Peyer's patch (tissue), 4 donors: Measurements from ENCODE around the gene OR4F6. TPM values are rescaled to one million over a fixed set of nuclear protein-coding genes. Genes with fewer than 3 reads are reported as not detected.

Experiments
- DNase-seq, 3 donors: peaks; one replicate each; pipeline ENCODE4 v3.0.0-alpha.2; 2017 to 2019
- H3K27ac ChIP-seq, 4 donors: fragments of 200-600 bp; sonication (generic); one replicate each; pipeline ENCODE4 v1.5.1; 2016 to 2019
- H3K27me3 ChIP-seq, 2 donors: fragments of 200-600 bp; sonication (generic); one replicate each; pipeline ENCODE4 v1.5.1; 2019
- H3K36me3 ChIP-seq, 3 donors: fragments of 200-600 bp; sonication (generic); one replicate each; pipeline ENCODE4 v1.5.1; 2016 to 2019
- H3K4me1 ChIP-seq, 4 donors: fragments of 200-600 bp; sonication (generic); one replicate each; pipeline ENCODE4 v1.5.1; 2016 to 2019
- H3K4me3 ChIP-seq, 4 donors: fragments of 200-600 bp; sonication (generic); 1 replicate in 3 of 4; 2 replicates in 1 of 4; pipeline ENCODE4 v1.5.1; 2016 to 2019; ENCODE audit warnings: mild to moderate bottlenecking in 1 of 4
- H3K9me3 ChIP-seq, 4 donors: fragments of 200-600 bp; sonication (generic); one replicate each; pipeline ENCODE4 v1.5.1; 2016 to 2019; ENCODE audit warnings: mild to moderate bottlenecking in 1 of 4
- POLR2A ChIP-seq, 2 donors: fragments of 450-650 bp; IDR thresholded peaks; one replicate each; pipeline ENCODE4 v1.5.1; 2017; ENCODE audit warnings: antibody characterized with exemption in 2 of 2, mild to moderate bottlenecking in 2 of 2, moderate library complexity in 2 of 2
- total RNA-seq, 4 donors: library from RNA; depleted of rRNA; stranded (reverse); fragments of >200 nt; gene quantifications; one replicate each; pipeline ENCODE4 v1.1.0, GENCODE V29; 2016
- TF ChIP-seq, protein P1 (sequence below), 6 experiments: fragments of 450-650 bp in 4 of 6; fragments of 200-600 bp in 2 of 6; sonication (generic) in 1 of 6; IDR thresholded peaks; one replicate each; pipeline ENCODE4 v1.5.1; 2017 to 2019; ENCODE audit warnings: antibody characterized with exemption in 6 of 6, mild to moderate bottlenecking in 3 of 6, moderate library complexity in 1 of 6

OR4F6 gene
- total RNA-seq, 4 donors from 2014 or later: not detected

DNA sequence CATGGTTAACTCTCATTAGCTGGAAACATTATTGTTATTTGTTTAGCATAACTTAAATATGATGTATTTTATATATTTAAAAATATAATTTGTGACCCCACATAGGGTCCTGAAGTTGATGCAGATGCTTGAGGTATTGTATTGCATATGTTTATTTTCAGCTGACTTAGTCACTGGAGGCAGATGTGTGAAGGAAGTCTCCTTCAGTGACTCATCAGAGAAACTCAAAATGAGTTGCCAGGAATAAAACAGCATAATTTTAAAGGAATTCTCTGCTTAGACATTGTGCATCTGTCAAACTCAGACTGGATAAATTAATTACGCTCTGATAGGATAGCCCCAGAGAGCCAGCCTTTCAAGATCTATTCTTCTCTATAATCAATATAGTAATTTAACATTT, 7.9 kb upstream of the OR4F6 start:
- no peak for TF ChIP-seq POLR2A (IDR thresholded peaks at IDR 0.05)
- TF ChIP-seq, protein P1, sequence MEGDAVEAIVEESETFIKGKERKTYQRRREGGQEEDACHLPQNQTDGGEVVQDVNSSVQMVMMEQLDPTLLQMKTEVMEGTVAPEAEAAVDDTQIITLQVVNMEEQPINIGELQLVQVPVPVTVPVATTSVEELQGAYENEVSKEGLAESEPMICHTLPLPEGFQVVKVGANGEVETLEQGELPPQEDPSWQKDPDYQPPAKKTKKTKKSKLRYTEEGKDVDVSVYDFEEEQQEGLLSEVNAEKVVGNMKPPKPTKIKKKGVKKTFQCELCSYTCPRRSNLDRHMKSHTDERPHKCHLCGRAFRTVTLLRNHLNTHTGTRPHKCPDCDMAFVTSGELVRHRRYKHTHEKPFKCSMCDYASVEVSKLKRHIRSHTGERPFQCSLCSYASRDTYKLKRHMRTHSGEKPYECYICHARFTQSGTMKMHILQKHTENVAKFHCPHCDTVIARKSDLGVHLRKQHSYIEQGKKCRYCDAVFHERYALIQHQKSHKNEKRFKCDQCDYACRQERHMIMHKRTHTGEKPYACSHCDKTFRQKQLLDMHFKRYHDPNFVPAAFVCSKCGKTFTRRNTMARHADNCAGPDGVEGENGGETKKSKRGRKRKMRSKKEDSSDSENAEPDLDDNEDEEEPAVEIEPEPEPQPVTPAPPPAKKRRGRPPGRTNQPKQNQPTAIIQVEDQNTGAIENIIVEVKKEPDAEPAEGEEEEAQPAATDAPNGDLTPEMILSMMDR (IDR thresholded peaks at IDR 0.05): no peak

DNA sequence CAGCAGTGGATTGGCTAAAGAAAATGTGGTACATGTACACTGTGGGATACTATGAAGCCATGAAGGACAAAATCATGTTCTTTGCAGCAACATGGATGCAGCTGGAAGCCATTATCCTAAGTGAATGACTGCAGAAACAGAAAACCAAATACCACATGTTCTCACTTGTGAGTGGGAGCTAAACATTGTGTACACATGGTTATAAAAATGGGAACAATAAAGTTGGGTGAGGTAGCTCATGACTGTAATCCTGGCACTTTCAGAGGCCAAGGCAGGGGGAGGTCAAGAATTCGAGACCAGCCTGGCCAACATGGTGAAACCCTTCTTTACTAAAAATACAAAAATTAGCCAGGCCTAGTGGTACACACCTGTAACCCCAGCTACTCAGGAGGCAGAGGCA, 3.6 kb upstream of the OR4F6 start:
- Histone ChIP-seq H3K27me3 (no peaks in the 10 kb centered on the region), H3K9me3 (no peaks in the 10 kb centered on the region), H3K4me1 (no peaks in the 10 kb centered on the region), H3K27ac (no peak overlapping the region), H3K36me3 (no peaks in the 10 kb centered on the region), H3K4me3 (no peak overlapping the region)
- no peak for TF ChIP-seq POLR2A (IDR thresholded peaks at IDR 0.05)
- TF ChIP-seq, protein P1 (IDR thresholded peaks at IDR 0.05): no peak
- no peak for DNase-seq

More for the DNA sequence above, 7.9 kb upstream of the OR4F6 start:
- H3K36me3 ChIP-seq: no peaks in the 10 kb centered on the region
- no peaks in the 10 kb centered on the region for H3K4me1 ChIP-seq
- no peak overlapping the region for H3K4me3 ChIP-seq
- no peaks in the 10 kb centered on the region for H3K27me3 ChIP-seq
- no peak for DNase-seq
- H3K27ac ChIP-seq: no peak overlapping the region
- H3K9me3 ChIP-seq: no peaks in the 10 kb centered on the region

DNA sequence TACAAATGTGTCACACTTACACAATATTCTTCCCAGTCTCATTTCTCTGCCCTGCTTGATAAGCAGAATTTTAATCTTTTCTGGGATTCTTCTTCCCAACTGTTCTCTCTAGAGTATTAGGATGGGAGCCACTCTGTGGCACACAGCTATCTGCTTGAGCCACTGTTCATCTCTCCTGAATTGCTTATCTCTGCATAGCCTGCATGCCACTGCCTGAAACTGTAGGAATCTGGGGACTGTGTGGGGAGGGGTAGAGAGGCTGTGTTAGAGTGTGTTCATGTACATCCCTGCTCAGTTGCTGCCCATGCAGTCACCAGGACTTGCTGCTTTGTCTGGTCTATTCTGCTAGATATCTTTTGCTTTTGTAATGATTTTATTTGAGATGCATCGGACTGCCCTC, 2.3 kb upstream of the OR4F6 start:
- Histone ChIP-seq H3K4me1 (no peaks in the 10 kb centered on the region), H3K27ac (no peak overlapping the region), H3K9me3 (no peaks in the 10 kb centered on the region), H3K36me3 (no peaks in the 10 kb centered on the region), H3K4me3 (no peak overlapping the region), H3K27me3 (no peaks in the 10 kb centered on the region)
- TF ChIP-seq, protein P1 (IDR thresholded peaks at IDR 0.05): no peak
- no peak for TF ChIP-seq POLR2A (IDR thresholded peaks at IDR 0.05)
- no peak for DNase-seq

DNA sequence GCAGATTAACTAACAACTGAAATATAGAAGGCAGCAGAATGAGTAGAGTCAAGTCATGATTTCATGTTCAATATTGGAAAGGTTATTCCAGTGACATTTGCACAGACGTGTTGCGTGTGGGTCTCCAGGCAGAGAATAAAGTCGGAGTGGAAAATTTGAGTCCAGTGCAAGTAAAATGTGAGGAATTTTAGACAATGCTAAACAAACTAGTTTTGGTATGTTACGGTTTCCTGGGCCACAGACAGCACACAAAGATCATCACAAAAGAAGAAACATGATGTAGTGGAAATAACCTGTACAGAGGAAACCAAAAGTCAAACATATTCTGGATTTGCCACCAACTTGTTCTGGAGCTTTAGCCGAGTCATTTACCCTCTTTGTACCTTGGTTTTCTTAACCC, 367 bp downstream of the OR4F6 start:
- no peak overlapping the region for H3K27ac ChIP-seq

DNA sequence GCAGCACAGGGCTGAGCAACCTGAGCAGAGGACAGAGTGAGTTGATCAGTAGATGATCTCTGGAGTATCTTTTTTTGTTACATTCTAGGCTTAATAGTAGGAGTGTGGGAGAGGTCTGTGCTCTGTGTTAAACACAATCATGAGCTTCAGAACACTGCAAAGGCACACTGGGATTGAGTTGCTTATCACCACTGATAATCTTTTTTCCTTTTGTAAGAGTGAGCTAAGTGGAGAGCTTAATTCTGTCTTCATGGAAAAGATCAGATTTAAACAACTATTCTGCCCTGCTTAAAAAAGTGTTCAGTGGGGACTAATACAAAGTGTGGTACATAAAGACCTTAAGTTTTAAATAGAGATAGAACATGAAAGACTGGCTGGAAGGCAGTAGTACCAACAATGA, 1.1 kb downstream of the OR4F6 start:
- no peaks in the 10 kb centered on the region for H3K27me3 ChIP-seq
- no peak for TF ChIP-seq POLR2A (IDR thresholded peaks at IDR 0.05)
- TF ChIP-seq, protein P1 (IDR thresholded peaks at IDR 0.05): no peak
- H3K9me3 ChIP-seq: no peaks in the 10 kb centered on the region
- H3K36me3 ChIP-seq: no peaks in the 10 kb centered on the region
- no peak overlapping the region for H3K4me3 ChIP-seq
- no peak for DNase-seq
- no peaks in the 10 kb centered on the region for H3K4me1 ChIP-seq
- no peak overlapping the region for H3K27ac ChIP-seq

More for the DNA sequence above, 367 bp downstream of the OR4F6 start:
- no peaks in the 10 kb centered on the region for H3K9me3 ChIP-seq
- H3K36me3 ChIP-seq: no peaks in the 10 kb centered on the region
- no peaks in the 10 kb centered on the region for H3K27me3 ChIP-seq
- no peak for DNase-seq
- no peak overlapping the region for H3K4me3 ChIP-seq
- TF ChIP-seq POLR2A (IDR thresholded peaks at IDR 0.05): no peak
- TF ChIP-seq, protein P1 (IDR thresholded peaks at IDR 0.05): no peak
- H3K4me1 ChIP-seq: no peaks in the 10 kb centered on the region

DNA sequence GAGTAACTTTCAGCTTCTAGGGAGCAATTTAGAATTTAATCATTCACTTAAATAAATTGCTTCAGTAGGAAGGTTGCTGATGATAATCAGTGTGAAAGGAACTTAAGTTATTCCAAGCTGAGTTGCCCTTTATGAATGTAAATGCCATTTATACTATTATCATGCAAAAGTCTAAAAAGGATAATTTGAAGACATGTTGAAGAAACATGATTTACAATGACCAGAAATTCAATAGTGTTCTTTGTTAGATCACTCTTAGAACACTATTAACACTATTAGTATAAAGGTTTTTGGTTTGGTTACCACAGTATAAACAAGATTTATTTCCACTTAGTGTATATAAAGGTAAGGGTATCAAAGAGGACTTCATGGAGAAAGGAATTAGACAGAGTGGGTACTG, 1.6 kb downstream of the OR4F6 start:
- no peak for DNase-seq
- no peaks in the 10 kb centered on the region for H3K36me3 ChIP-seq
- no peak overlapping the region for H3K27ac ChIP-seq
- H3K27me3 ChIP-seq: no peaks in the 10 kb centered on the region
- H3K4me1 ChIP-seq: no peaks in the 10 kb centered on the region
- no peaks in the 10 kb centered on the region for H3K9me3 ChIP-seq
- H3K4me3 ChIP-seq: no peak overlapping the region
- TF ChIP-seq, protein P1 (IDR thresholded peaks at IDR 0.05): no peak
- no peak for TF ChIP-seq POLR2A (IDR thresholded peaks at IDR 0.05)
